Aorta (tissue), 5 donors: ENCODE results near the gene FPGS. TPM values are rescaled to one million over a fixed set of nuclear protein-coding genes. Genes with fewer than 3 reads are reported as not detected.

Experiments used
- ATAC-seq: fragments of 200-7000 bp; cut with Tn5 transposase; one replicate; pipeline ENCODE4 v1.9.1; 2022; ENCODE audit warnings: moderate library complexity; ENCODE audit not compliant: low FRiP score
- DNase-seq, 2 donors: peaks; one replicate each; pipeline ENCODE4 v3.0.0-alpha.2; 2020
- H3K27ac ChIP-seq, 2 donors: one replicate each; pipeline ENCODE4 v1.5.1; 2013; ENCODE audit warnings: low read length in 2 of 2, mild to moderate bottlenecking in 2 of 2, moderate library complexity in 2 of 2, control low read depth in 1 of 2, inconsistent platforms in 1 of 2, low read depth in 1 of 2
- H3K27me3 ChIP-seq, 2 donors: one replicate each; pipeline ENCODE4 v1.6.1; 2013; ENCODE audit warnings: control low read depth in 1 of 2, low read length in 1 of 2, mild to moderate bottlenecking in 1 of 2, moderate library complexity in 1 of 2; ENCODE audit not compliant: insufficient read depth in 2 of 2, control insufficient read depth in 1 of 2
- H3K36me3 ChIP-seq, 2 donors: one replicate each; pipeline ENCODE4 v1.6.1; 2013; ENCODE audit warnings: control low read depth in 1 of 2, low read length in 1 of 2, mild to moderate bottlenecking in 1 of 2; ENCODE audit not compliant: insufficient read depth in 2 of 2, control insufficient read depth in 1 of 2
- H3K4me1 ChIP-seq, 2 donors: one replicate each; pipeline ENCODE4 v1.6.1; 2013; ENCODE audit warnings: low read length in 2 of 2, control low read depth in 1 of 2, mild to moderate bottlenecking in 1 of 2, moderate library complexity in 1 of 2; ENCODE audit not compliant: insufficient read depth in 2 of 2, control insufficient read depth in 1 of 2
- H3K4me3 ChIP-seq, 2 donors: one replicate each; pipeline ENCODE4 v1.5.1; 2013; ENCODE audit warnings: low read length in 2 of 2, control low read depth in 1 of 2, mild to moderate bottlenecking in 1 of 2
- H3K9me3 ChIP-seq: one replicate; pipeline ENCODE4 v1.6.1; 2013; ENCODE audit warnings: mild to moderate bottlenecking, low read length; ENCODE audit not compliant: control insufficient read depth
- WGBS, 2 donors: extraction: QIAGEN DNeasy Blood & Tissue Kit; methylation state at CpG; one replicate each; pipeline ENCODE4 v1.1.7; 2013; 5-methylcytosine and 5-hydroxymethylcytosine counted together
- intact Hi-C, 2 donors: fragments of 100-400 bp; cut with DNase I; formaldehyde crosslinking; loops; one replicate each; pipeline versions ENCODE4 v1.14.2 to v1.15.0; 2022
- polyA plus RNA-seq, 2 donors: library from polyadenylated mRNA; stranded (reverse); fragments of 200-250 nt; gene quantifications; one replicate each; pipeline ENCODE4 v1.2.3, GENCODE V29; 2013
- total RNA-seq, 2 donors: library from RNA; stranded (reverse); fragmentation: NEBNext Ultra II Directional; extraction: Animal tissue kit (Norgen Biotek cat#: 25700); gene quantifications; one replicate each; pipeline ENCODE4 v1.2.1, GENCODE V29; 2021
- donor health status: healthy with polysubstance abuse.
- donor health status: Bipolar disorder and iron deficiency.
- donor health status: DM: no; HTN: no; CAD: no.
- donor health status: DM: no; HTN: no; CAD: no.
- donor health status: DM: yes; HTN: yes; CAD: no.

Gene FPGS
- total and polyA plus RNA-seq, 4 donors: 15.2 to 116 (median 69.8) TPM

- DNase-seq: peak; percentile 70 to 83
- Histone ChIP-seq H3K27ac (peak overlapping the region; percentile 81 to 87), H3K4me1 (no peaks in the 10 kb centered on the region), H3K36me3 (peaks cover 3 to 4% of the 10 kb centered on the region in 2 donors), H3K9me3 (no peaks in the 10 kb centered on the region), H3K4me3 (peak overlapping the region; percentile 50 to 71), H3K27me3 (no peaks in the 10 kb centered on the region)
- ATAC-seq: peak; percentile 16
- 36% methylated on average over 18 of the region's 18 CpGs for WGBS, 2 donors
- intact Hi-C loops: loop anchor here (5.0 to 10.0 kb wide), 2 partner anchors 64 to 71 kb away; partner anchors contain the start of gene AK1 (in 1 of the 2)
Observed at GRCh38 chr9:127803507-127804352, 1.0 kb downstream of the FPGS start.

DNA sequence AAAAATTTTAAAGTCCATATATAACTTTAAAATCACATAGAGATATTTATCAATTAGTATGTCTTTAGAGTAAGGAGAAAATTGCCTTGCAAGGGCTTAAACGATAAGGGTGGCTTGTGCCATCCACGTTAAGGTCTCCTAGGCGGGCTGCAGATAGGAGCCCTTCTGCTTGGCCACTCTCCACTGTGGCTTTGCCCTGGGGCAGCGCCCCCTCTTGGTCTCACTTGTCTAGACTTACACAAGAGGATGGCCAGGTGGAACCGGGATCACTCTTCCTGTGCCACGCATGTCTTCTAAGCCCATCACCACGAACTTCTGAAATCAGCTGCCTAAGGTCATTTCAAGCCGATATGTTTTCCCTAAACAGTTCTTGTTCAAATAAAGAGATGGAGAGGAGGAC lies 2.9 kb downstream of the FPGS start:
- H3K27ac ChIP-seq: no peak overlapping the region
- ATAC-seq (no peak), DNase-seq (no peak)
- intact Hi-C loops: loop anchor here in 1 of 2 donors (10.0 kb wide), 1 partner anchor 69 kb away; the partner anchor contains the start of gene AK1
- no peaks in the 10 kb centered on the region for H3K27me3 ChIP-seq
- H3K9me3 ChIP-seq: no peaks in the 10 kb centered on the region
- 79% methylated on average over 8 of the region's 8 CpGs for WGBS, 2 donors
- H3K36me3 ChIP-seq: peaks cover 3 to 4% of the 10 kb centered on the region in 2 donors
- H3K4me3 ChIP-seq: no peak overlapping the region
- H3K4me1 ChIP-seq: no peaks in the 10 kb centered on the region

GRCh38 chr9:127806871-127807270 lies 4.2 kb downstream of the FPGS start:
- ATAC-seq (no peak), DNase-seq (no peak)
- Histone ChIP-seq H3K4me1 (no peaks in the 10 kb centered on the region), H3K4me3 (no peak overlapping the region), H3K27ac (no peak overlapping the region), H3K36me3 (peaks cover 3 to 4% of the 10 kb centered on the region in 2 donors), H3K27me3 (no peaks in the 10 kb centered on the region), H3K9me3 (no peaks in the 10 kb centered on the region)
- 90 to 94% methylated on average over 14 of the region's 14 CpGs for WGBS, 2 donors
- intact Hi-C loops: loop anchor here in 1 of 2 donors (10.0 kb wide), 1 partner anchor 68 kb away; the partner anchor contains the start of gene AK1

GRCh38 chr9:127808347-127809001 lies 5.8 kb downstream of the FPGS start:
- Histone ChIP-seq H3K36me3 (peaks cover 3 to 5% of the 10 kb centered on the region in 2 donors), H3K4me1 (no peaks in the 10 kb centered on the region), H3K27ac (no peak overlapping the region), H3K27me3 (no peaks in the 10 kb centered on the region), H3K4me3 (no peak overlapping the region), H3K9me3 (no peaks in the 10 kb centered on the region)
- intact Hi-C loops: loop anchor here (1.0 to 10.0 kb wide), 2 partner anchors 17 to 66 kb away; partner anchors contain the start of gene AK1 (in 1 of the 2)
- ATAC-seq (no peak), DNase-seq (no peak)
- WGBS, 2 donors: 80 to 88% methylated on average over 16 to 17 of the region's 17 CpGs

DNA sequence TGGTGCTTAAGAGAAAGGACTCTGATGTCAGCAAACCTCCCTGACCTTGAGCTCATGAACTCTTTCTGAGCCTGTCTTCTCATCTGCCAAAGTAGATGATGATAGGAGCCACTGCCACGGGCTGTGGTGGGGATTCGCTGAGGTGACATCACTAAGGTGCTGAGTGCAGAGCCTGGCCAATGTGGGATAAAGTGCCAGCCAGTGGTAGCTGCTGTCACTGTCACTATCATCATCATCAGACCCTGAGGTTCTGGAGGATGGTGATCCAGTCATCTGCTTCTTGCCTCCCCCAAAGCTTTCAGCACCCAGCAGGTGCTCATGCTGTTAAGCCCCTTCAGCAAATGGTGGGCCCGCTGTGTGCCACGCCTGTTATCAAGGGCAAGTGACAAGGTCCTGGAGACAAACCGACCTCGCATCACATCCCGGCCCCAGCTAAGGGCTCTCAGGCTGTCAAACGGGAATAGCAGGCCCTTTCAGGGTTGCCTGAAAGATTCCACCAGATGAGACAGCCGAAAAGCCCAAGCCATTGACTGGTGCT lies 6.4 kb downstream of the FPGS start:
- WGBS, 2 donors: 77 to 82% methylated on average over 9 of the region's 9 CpGs
- H3K36me3 ChIP-seq: peaks cover 3 to 5% of the 10 kb centered on the region in 2 donors
- no peak for ATAC-seq

GRCh38 chr9:127809540-127810377 lies 7.1 kb downstream of the FPGS start:
- Histone ChIP-seq H3K4me1 (no peaks in the 10 kb centered on the region), H3K27me3 (no peaks in the 10 kb centered on the region), H3K9me3 (no peaks in the 10 kb centered on the region), H3K27ac (no peak overlapping the region), H3K36me3 (peaks cover 3 to 5% of the 10 kb centered on the region in 2 donors), H3K4me3 (no peak overlapping the region)
- no peak for DNase-seq
- intact Hi-C loops: loop anchor here in 1 of 2 donors (10.0 kb wide), 1 partner anchor 65 kb away; the partner anchor contains the start of gene AK1
- 48 to 49% methylated on average over 48 to 57 of the region's 57 CpGs for WGBS, 2 donors
- no peak for ATAC-seq

More for the DNA sequence above, 6.4 kb downstream of the FPGS start:
- DNase-seq: no peak
- Histone ChIP-seq H3K27me3 (no peaks in the 10 kb centered on the region), H3K4me1 (no peaks in the 10 kb centered on the region), H3K9me3 (no peaks in the 10 kb centered on the region), H3K4me3 (no peak overlapping the region), H3K27ac (no peak overlapping the region)
- intact Hi-C loops: loop anchor here in 1 of 2 donors (10.0 kb wide), 1 partner anchor 66 kb away; the partner anchor contains the start of gene AK1

DNA sequence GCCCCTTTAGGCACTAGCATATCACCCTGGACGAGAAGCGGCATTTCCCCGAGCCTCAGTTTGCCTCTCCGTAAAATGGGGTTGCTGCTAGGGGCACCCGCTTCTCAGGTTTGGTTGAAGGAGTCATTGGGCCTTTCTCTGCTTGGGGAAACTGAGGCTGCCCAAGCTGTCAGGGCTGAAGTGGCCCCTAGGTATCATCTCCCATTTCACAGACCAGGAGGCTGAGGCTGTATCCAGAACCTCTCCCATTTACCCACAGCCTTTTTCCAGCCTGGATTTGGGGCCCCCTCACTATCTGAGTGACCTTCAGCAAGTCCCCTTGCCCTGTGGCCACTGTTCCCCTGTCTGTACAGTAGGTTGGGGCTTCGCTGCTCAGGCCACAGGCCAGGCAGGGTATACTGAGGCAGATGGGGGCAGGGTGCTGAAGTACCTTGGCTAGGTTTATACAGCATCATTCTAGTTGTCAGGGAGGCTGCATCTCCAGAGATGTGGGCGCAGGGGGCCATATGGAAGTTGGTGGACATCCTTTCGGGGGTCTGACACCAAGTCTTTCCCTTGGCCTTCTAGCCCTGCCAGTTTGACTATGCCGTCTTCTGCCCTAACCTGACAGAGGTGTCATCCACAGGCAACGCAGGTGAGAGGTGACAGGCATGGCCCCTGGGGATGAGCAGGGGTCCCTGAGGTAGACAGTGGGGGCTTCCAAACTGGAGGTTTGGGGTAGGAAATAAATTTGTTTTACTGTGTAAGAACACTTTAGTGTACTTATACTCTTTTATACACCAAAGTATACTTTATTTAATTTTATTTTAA lies 7.9 kb downstream of the FPGS start:
- Histone ChIP-seq H3K4me3 (no peak overlapping the region), H3K27ac (no peak overlapping the region), H3K27me3 (no peaks in the 10 kb centered on the region), H3K9me3 (no peaks in the 10 kb centered on the region), H3K36me3 (peaks cover 3 to 8% of the 10 kb centered on the region in 2 donors), H3K4me1 (no peaks in the 10 kb centered on the region)
- DNase-seq: no peak
- no peak for ATAC-seq
- 95% methylated on average over 10 of the region's 10 CpGs for WGBS, 2 donors
- intact Hi-C loops: no loop called here
